IPS-18c (cell line): ENCODE measurements around the gene ALDH3A1.

Source experiments
- H3K4me3 ChIP-seq: 2 replicates; pipeline ENCODE4 v1.7.0; 2013; ENCODE audit warnings: low read depth, mild to moderate bottlenecking, low read length, moderate library complexity; ENCODE audit not compliant: insufficient read depth
- H3K9me3 ChIP-seq: one replicate; pipeline ENCODE4 v1.6.1; 2013; ENCODE audit warnings: mild to moderate bottlenecking, low read length, moderate library complexity; ENCODE audit not compliant: control insufficient read depth, insufficient read depth

ALDH3A1 gene

DNA sequence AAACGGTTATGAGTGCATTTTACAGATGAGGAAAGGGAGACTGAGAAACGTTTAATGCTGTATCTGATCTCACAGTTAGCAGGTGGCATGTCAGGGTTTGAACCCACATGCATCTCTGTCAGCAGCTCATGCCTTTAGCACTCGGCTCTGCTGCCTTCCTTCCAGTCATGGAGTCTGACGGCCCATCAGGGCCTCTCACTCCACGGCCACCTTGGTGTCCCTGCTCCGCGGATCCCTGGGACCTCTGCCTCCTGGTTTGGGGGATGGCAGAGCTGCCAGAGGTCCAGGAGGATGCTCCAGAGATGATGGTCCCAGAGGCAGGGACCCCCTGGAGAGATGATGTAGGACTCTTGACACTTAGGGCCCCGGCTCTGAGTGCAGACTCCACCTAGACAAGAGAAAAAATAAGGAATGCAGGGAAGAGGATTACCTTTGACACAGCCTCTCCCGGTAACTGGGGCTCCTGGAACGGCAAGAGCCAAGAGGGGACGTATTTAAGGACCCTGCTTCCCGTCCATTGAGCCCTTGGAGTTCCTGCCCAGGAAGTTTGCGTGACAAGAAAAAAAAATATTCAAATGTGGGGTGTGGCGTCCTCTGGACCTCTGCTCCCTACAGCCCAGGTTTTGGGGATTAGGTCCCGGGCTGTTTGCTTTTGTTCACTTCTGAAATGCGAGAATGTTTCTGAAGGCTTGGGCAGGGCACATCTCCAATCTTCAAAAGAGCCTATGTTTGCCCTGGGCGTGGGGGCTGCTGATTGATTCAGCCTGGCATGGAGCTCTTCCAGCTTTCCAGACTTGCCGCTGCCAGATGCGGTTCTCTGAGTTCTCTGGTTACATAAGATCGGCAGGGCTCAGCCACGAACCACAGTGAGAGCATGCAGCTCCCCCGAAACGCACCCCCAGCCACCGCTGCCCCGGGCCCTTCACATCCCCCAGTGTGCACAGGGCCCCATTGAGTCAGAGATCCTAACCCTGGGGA is at the start of gene ALDH3A1:
TSS of gene ALDH3A1 (minus strand) at position 470 of the 978 bp plus-strand sequence. CDS start 3,169 bp downstream, outside the sequence.
- Histone ChIP-seq H3K4me3 (no peak within 1 kb of the TSS), H3K9me3 (no peaks in the 10 kb centered on the region)

DNA sequence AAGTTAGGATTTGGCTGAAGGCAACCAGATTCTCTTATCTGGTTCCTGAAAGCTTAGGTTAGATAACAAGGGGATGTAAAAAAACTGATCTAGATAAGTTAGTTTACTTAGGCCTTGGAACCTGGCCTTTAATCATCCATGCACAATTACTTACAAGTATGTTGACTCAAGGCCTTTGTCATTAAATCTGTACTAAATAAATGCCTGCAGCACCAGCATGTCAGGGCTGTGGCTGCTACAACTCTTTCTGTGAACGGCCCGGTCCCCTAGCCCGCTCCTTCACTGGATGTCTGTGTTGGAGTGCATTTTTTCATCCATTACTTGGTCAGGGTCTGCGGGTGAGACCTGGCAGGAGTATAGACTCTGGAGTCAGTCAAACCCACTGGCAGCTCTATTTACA is 48.4 kb upstream of the ALDH3A1 start:
- Histone ChIP-seq H3K9me3 (peaks cover 11% of the 10 kb centered on the region), H3K4me3 (no peak overlapping the region)

DNA sequence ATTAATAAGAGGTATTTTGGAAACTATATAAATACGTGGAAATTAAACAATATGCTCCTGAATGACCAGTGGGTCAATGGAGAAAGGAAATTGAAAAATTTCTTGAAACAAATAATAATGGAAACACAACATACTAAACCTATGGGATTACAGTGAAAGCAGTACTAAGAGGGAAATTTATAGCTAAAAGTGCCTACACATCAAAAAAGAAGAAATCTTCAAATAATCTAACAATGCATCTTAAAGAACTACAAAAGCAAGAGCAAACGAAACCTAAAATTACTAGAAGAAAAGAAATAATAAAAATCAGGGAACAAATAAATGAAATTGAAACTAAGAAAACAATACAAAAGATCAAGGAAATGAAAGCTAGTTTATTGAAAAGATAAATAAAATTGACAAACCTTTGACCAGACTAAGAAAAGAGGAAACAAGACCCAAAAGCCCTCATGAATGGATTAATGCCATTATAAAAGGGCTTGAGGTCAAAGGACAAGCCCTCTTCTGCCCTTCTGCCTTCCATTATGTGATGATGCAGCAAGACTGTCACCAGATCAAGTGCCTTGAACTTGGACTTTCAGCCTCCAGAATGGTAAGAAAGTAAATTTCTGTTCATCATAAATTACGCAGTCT is 43.9 kb upstream of the ALDH3A1 start:
- Histone ChIP-seq H3K4me3 (no peak overlapping the region), H3K9me3 (peaks cover 6% of the 10 kb centered on the region)

DNA sequence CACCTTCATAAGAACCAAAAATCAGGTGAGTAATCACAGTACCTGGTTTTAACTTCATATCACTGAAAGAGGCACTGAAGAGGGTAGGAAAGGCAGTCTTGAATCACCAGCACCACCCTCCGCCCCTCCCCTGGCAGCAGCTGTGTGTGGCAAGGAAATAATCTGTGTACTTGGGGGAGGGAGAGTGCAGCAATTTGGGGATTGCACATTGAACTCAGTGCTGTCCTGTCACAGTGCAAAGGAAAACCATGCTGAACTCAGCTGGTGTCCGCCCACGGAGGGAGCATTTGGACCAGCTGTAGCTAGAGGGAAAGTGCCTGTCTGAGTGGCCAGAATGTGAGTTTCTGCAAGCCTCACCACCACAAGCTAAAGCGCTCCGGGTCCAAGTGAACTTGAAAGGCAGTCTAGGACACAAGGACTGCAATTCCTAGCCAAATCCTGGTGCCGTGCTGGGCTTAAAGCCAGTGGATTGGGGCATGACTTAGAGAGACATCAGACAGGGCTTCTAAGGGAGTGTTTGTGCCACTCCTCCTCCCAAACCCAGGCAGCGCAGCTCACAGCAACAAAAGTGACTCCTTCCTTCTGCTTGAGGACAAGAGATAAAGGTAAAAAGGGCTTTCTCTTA is 39.7 kb upstream of the ALDH3A1 start:
- Histone ChIP-seq H3K4me3 (no peak overlapping the region), H3K9me3 (no peaks in the 10 kb centered on the region)

DNA sequence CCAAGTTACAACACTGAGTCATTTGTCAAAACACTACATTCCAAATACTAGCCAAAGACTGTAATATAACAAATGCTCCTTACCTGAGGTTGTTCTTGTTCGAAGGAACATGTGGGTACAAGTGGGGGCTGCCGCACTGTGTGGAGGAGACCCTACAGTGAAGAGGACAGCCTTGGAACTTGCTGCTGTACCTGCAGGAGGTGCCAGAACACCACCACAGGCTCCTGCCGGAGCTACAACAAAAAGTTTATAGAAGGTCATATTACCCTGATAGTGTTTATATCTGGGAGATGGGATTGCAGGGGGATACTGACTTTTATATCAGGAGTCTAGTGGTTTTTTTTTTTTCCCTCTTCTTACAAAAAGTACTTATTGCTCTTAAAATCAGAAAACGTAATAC is 37.8 kb upstream of the ALDH3A1 start:
- no peaks in the 10 kb centered on the region for H3K9me3 ChIP-seq
- no peak overlapping the region for H3K4me3 ChIP-seq

DNA sequence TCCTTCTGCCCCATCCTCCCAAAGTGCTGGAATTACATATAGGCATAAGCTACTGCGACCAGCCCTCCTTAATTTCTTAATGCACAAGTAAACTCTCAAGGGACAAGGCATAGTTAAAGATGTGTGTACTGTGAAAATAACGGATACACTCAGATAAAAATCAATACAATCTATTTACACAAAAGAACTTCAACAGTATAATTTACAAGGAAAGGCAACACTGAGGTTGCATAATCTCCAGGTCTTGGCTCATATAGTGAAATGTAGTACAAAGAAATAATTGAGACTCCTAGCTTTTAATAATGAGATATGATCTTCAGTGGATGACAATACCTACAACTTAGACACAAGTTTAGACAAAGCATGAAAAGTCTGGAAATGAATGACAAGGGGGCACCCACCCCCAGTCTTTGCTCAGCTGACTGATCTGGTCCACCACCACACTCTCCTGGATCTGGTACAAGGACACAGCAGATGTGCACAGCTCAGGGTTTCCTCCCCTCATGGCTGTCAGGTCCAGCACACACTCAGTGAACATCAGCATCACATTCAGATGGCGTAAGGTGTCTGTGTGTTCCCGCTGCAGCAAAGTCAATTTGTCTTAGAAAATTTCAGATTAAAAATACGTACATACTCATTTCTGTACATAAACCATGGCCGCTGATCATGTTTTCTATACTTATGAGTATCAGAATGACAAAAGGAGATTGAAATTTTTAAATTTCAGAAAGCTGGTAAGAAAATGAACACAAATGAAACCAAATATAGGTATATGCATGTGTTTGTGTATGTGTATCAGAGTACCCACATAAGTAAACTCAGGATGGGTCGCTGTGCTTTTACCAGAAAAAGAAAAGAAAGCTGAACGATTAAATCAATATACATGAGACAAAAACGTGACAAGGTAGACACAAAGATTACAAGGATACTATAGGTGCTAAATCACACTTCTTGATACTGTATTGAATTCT is 33.7 kb upstream of the ALDH3A1 start:
- no peak overlapping the region for H3K4me3 ChIP-seq
- H3K9me3 ChIP-seq: no peaks in the 10 kb centered on the region

DNA sequence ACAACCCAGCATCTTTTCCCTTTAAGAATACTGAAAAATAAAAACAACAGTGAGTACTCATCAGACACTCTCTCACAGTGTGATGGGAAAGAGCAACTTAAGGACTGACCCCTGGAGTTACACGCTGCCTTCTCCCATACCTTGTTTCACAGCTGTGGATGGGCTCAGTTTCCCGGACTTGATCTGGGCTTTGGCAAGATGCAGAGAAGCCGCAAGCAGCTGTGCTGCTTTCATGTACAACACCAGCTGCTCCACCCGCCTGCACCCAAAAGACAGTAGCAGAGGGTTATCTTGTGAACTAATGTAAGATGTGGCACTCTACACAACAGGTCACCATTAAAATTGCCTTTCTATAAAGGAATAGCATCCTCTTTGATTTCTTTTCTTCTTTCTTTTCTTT is 32.7 kb upstream of the ALDH3A1 start:
- Histone ChIP-seq H3K4me3 (no peak overlapping the region), H3K9me3 (no peaks in the 10 kb centered on the region)

DNA sequence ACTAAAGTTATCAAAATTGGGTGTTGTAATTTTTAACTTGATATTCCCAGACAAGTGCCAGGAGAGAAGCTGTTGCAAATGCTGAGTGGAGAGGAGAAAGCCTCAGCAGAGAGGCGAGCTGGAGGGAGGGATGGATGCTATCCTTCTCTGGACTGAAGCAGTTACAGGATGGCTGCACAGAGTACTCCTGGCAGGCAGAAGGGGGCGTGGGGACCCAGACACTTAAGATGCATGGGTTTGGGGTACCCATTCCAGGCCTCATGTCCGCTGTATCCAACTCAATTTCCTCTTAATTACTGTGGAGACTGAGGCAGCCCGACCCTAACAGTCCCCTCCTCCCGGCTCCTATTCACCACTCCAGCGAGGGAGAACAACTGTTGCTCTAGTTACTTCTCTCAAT is 25.4 kb upstream of the ALDH3A1 start:
- H3K9me3 ChIP-seq: no peaks in the 10 kb centered on the region
- no peak overlapping the region for H3K4me3 ChIP-seq

DNA sequence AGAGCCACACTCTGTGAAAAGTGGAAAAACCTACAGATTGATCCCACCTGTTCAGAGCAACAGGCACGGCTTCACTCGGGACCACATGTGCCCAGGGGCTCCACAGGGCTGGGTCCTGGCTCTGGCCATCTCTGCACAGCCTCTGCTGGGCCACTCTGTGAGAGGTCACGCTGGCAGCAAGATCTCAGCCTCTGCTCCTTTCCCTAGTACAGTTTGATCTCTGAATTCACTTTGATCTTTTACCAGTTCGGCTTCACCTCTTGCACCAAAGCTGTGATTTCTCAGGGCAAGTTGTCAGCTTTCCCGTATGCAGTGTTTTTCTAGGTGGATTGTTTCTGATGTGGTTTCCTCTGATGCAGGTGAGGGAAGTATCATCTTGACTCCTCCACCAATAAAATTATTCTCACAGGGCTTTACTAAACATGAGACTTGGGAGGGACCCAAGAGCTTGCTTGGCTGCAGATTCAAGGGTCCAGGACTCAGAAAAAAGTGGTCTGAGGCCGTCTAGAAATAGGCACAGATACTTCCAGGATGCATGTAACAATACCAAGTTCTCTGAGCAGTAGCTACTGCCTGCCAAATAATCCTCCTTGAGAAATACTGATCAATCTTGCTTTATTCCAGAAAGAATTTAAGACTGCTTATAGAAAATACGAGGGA is 24.0 kb upstream of the ALDH3A1 start:
- H3K4me3 ChIP-seq: no peak overlapping the region
- H3K9me3 ChIP-seq: no peaks in the 10 kb centered on the region

DNA sequence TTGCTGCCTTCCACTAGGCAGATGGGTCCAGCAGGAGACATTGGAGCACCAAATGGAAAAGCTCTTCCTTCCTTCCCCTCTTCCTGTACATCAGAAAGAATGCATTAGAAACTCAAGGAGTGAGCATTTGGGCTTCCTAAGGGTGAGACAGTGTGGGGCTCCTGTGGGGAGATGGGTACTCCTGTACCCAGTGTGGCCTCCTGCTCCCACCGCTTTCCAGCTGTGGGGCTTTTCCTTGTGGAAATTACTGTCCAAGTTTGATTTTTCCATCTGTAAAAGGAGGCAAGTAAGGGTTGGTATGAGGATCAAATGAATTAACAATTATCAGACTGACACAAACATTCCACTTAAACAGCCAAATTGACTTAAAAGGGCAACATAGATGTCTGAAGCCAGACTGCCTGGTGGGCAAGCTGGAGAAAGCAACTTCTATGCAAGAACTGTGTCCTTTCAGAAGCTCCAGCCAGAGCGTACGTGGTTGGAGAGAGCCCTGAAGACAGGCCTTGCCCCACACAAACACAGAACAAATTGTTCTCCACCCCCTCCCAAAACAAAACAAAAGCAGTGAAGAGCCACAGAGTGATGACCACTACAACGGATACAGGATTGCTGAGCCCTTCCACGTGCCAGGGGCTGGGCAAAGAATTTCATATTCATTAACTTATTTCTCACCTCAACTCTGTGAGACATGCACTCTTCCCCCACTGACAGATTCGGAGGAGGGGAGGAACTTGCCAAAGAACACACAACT is 23.1 kb upstream of the ALDH3A1 start:
- no peaks in the 10 kb centered on the region for H3K9me3 ChIP-seq
- H3K4me3 ChIP-seq: no peak overlapping the region

DNA sequence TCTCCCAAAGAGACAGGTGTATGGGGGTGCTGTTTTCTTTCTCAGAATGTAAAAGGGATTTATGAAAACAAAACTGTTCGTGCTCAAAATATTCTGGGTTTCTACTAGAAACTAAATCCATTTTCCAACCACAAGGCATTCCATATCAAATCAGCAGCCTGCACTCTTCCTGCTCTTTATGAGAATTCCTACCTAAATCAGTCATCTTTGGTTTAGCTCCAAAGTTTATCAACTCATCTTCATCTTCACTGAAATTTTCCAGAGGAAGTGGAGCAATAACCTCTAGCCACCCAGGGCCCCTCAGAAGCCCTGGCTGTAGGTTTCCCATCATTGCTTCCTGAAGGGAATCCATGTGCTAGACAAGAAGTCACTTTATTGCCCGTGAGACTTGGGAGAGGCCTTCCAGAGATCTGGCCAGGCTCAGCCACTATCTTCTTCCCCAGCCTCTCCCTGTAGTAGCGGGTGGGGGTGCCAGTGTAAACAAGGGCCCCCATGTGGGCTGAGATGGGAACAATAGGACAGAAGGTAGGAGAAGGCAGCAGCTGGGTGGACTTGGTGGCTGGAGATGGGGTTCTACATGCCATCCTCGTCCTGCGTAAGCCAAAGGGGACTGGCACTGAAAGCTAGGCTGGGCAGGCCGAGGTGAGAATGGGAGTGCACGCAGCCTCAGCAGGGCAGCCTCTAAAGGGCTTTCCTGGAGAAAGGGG is 22.0 kb upstream of the ALDH3A1 start:
- H3K9me3 ChIP-seq: no peaks in the 10 kb centered on the region
- H3K4me3 ChIP-seq: no peak overlapping the region

DNA sequence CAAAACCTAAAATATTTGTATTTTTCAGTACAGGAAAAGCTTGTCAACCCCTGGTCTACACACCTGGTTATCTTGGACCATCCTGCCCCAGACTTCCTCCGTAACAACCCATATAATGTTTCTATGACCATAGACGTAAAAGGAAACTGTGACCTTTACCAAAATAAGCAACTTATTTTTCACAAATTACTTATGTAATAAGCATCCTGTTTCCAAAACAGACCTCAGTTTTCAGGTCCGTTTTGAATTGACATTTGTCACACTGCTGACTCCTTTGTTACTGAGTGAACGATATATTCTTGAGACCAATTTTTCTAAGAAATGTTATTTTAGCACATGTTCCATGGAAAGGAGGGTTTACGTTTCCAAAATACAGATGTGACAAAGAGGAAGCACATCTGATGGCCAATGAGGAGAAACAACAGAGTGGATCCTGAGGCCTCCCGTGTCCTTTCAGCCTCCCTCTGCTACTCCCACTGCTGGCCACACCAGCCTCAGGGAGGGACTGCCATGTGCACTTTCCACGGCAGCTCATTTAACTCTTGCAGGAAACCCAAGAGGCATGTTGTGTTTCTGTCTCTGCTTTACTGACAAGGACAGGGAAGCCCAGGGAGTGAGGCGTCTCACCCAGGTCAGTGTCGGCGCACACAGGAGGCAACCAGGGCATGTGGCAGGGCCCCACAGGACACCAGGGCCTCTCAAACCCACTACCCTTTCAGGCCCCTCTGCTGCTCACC is 20.1 kb upstream of the ALDH3A1 start:
- Histone ChIP-seq H3K9me3 (no peaks in the 10 kb centered on the region), H3K4me3 (no peak overlapping the region)

DNA sequence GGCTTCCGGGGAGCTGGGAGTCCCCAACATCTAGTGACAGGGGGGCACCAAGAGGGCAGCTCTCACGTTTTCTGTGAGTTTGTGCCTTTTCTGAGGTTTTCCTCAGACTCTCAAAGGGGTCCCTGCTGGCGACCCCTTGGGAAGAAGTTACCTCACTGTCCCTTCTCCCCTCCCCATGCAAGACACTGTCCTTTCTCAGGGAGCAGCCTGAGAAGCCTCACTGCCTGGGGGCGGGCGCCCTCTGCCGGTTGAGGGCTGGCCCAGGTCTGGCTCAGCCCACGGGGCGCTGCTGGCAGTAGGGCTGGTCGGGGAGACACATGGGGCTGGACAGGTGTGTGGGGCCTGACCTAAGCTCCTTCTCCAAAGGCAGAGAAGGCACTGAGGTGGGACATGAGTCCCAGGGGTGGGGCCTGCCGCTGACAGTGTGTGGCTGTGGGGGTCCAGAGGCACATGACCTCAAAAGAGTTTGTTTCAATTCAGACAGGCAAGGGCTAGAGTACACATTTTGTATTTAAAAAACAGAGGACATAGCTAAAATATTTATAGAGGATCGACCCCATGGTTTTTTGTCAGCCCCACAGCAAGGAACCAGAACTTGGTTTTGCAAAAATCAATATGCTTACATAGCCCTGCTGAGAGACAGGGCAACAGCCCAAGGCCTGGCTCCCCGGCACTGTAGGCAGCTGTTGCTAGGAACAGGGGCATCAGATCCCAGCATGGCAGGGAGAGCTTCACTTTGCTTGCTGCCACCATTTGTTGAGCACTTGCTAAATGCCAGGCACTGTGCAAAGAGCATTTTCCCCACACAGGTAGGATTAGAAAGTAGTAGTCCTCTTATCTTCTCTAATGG is 18.5 kb upstream of the ALDH3A1 start:
- no peak overlapping the region for H3K4me3 ChIP-seq
- no peaks in the 10 kb centered on the region for H3K9me3 ChIP-seq

DNA sequence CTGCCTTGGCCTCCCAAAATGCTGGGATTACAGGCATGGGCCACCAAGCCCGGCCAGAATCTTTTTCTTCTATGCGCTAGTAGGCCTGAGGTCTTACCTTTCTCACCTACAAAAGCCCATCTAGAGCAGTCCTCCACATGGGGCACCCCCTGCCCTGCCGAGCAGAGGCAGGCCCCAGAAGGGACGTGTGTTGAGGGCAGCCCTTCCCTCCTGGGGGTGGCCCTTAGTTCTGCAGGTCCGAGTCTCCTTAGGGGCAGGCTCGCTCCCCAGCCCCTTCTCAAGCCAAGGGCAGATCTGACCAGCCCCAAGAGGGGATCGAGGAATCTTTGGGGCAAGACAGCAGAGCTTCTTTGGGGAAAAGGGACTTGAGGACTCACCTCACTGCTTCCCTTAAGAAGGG is 17.9 kb upstream of the ALDH3A1 start:
- H3K9me3 ChIP-seq: no peaks in the 10 kb centered on the region
- H3K4me3 ChIP-seq: no peak overlapping the region
